HepG2 (cell line): Measurements from ENCODE around the gene FAAP20. TPM values are rescaled to one million over a fixed set of nuclear protein-coding genes. Genes with fewer than 3 reads are reported as not detected.
A peak's percentile ranks its signal among the peaks of the same experiment; 100 is the strongest.

Experiments used
- ARNT2 ChIP-seq: sonication (generic); formaldehyde crosslinking; IDR thresholded peaks from 2 replicates; pipeline ENCODE4 v1.8.0; 2022; ENCODE audit warnings: mild to moderate bottlenecking, low read depth, missing genetic modification reagents, moderate library complexity
- FOSL1 ChIP-seq: sonication (generic); formaldehyde crosslinking; IDR thresholded peaks from 2 replicates; pipeline ENCODE4 v1.9.0; 2021; ENCODE audit warnings: missing genetic modification reagents, borderline replicate concordance
- NCOA5 ChIP-seq: sonication (generic); formaldehyde crosslinking; IDR thresholded peaks from 2 replicates; pipeline ENCODE4 v1.4.0; 2020; ENCODE audit warnings: missing genetic modification reagents
- PHF5A ChIP-seq: IDR thresholded peaks from one replicate; pipeline ENCODE4 v1.6.1; 2018; ENCODE audit warnings: low read depth, missing genetic modification reagents; ENCODE audit not compliant: unreplicated experiment
- RBM39 ChIP-seq: fragments of 200-400 bp; formaldehyde crosslinking; IDR thresholded peaks from one replicate; pipeline ENCODE4 v1.6.1; 2018; ENCODE audit warnings: antibody characterized with exemption, mild to moderate bottlenecking, low read depth, low read length; ENCODE audit not compliant: poor library complexity, severe bottlenecking
- SYNCRIP ChIP-seq: fragments of 200-400 bp; formaldehyde crosslinking; IDR thresholded peaks from 2 replicates; pipeline ENCODE4 v1.6.1; 2018; ENCODE audit warnings: mild to moderate bottlenecking, low read depth, low read length; ENCODE audit not compliant: insufficient read depth
- ZNF143 ChIP-seq: sonication (generic); formaldehyde crosslinking; IDR thresholded peaks from 2 replicates; pipeline ENCODE4 v1.4.0; 2020; ENCODE audit warnings: missing genetic modification reagents
- ZNF333 ChIP-seq: sonication (generic); formaldehyde crosslinking; IDR thresholded peaks from 2 replicates; pipeline ENCODE4 v1.4.0; 2020; ENCODE audit warnings: mild to moderate bottlenecking, missing genetic modification reagents, borderline replicate concordance
- ZNF572 ChIP-seq: sonication (generic); formaldehyde crosslinking; IDR thresholded peaks from 2 replicates; pipeline ENCODE4 v1.5.1; 2020; ENCODE audit warnings: mild to moderate bottlenecking, missing genetic modification reagents
- ZNF598 ChIP-seq: sonication (generic); formaldehyde crosslinking; IDR thresholded peaks from 2 replicates; pipeline ENCODE4 v1.5.1; 2020; ENCODE audit warnings: mild to moderate bottlenecking, missing genetic modification reagents, borderline replicate concordance
- ZNF619 ChIP-seq: sonication (generic); formaldehyde crosslinking; IDR thresholded peaks from 2 replicates; pipeline ENCODE4 v1.4.0; 2020; ENCODE audit warnings: mild to moderate bottlenecking, missing genetic modification reagents
- ZNF816 ChIP-seq: sonication (generic); formaldehyde crosslinking; IDR thresholded peaks from 2 replicates; pipeline ENCODE4 v1.8.0; 2022; ENCODE audit warnings: missing genetic modification reagents, mild to moderate bottlenecking, borderline replicate concordance
- polyA plus RNA-seq, 8 experiments: library from polyadenylated mRNA; depleted of rRNA in 3 of 8; stranded (reverse) in 7 of 8; unstranded in 1 of 8; fragments of >200 nt; fragmentation: Illumina TruSeq in 4 of 8; extraction: Trizol in 4 of 8; gene quantifications; 2 replicates each; pipeline versions ENCODE4 v1.2.1 to v1.2.3, GENCODE V29; 2011 to 2016; ENCODE audit warnings: low read depth in 4 of 8, missing spikeins in 1 of 8, mixed read lengths in 1 of 8; ENCODE audit not compliant: insufficient read depth in 1 of 8
- total RNA-seq, 5 experiments: library from RNA; depleted of rRNA; stranded (reverse); fragments of >200 nt; fragmentation: Illumina TruSeq; extraction: Trizol; gene quantifications; 2 replicates each; pipeline ENCODE4 v1.2.3, GENCODE V29; 2016; ENCODE audit warnings: low read depth in 1 of 5
- TF ChIP-seq, protein P1 (sequence below): IDR thresholded peaks from 2 replicates; pipeline ENCODE4 v1.6.1; 2016
- TF ChIP-seq, protein P2 (sequence below): IDR thresholded peaks from 2 replicates; pipeline ENCODE4 v1.6.1; 2012; ENCODE audit warnings: inconsistent platforms
- TF ChIP-seq, protein P3 (sequence below): sonication (generic); formaldehyde crosslinking; IDR thresholded peaks from 2 replicates; pipeline ENCODE4 v1.4.0; 2020; ENCODE audit warnings: missing genetic modification reagents
- TF ChIP-seq, protein P4 (sequence below): sonication (generic); formaldehyde crosslinking; IDR thresholded peaks from 2 replicates; pipeline ENCODE4 v1.8.0; 2022; ENCODE audit warnings: missing genetic modification reagents, mild to moderate bottlenecking, moderate library complexity, borderline replicate concordance
- TF ChIP-seq, protein P5 (sequence below): sonication (generic); formaldehyde crosslinking; IDR thresholded peaks from 2 replicates; pipeline ENCODE4 v1.5.0; 2020; ENCODE audit warnings: missing genetic modification reagents, mild to moderate bottlenecking, borderline replicate concordance

FAAP20 gene
- total and polyA plus RNA-seq, 2 of the 13 experiments (the other 11 are each of a cell fraction or from before 2014, with no cell fraction given) = 9.6 to 10.8 TPM

DNA sequence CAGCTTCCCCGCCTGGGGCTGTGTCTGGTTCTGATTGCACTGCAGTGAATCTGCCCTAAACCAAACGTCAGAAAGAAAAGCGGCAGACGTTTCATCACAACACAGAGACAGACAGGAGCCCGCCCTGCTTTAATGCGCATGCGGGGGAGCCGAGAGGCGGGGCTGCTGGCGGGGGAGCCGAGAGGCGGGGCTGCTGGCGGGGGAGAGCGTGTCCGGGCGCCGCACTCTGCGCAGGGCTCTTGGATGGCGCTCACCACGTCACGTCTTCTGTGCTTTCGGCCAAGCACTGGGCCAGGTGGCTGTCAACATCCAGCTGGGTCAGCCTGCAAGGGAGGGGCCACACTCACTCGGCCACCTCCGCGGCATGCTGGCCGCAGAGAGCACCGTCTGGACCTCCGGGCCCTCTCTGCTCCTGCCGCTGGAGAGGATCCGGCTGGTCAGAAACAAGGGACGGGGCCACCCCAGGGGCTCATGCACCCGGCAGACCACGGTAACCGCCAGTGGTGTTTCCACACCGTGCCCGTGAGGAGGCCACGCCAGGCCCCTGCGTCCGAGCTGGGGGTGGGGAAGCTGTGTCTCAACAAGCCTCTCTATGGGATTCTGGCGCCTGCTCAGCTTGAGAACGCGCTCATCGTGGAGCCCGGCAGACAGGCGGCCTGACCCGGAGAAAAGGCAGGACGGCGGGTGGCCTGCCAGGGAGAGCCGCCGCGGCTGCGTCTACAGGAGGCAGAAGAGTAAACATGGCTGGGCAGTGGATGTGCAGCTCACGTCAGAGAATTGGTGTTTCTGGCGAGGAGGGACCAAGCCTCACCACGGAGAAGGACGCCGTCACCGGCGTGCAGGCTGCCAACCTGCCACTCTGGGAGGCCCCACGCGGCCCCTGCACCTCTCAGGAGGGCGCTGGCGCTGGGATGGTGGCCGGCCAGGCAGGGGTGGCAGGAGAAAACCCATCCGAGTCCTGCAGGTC, 4.8 kb downstream of the FAAP20 start (continued):
- TF ChIP-seq ZNF816 (CRISPR knock-in tag) (no peak; the same call in 1 of the 2 replicates), ZNF333 (CRISPR knock-in tag) (no peak), ZNF598 (CRISPR knock-in tag) (no peak), FOSL1 (CRISPR knock-in tag) (no peak), ZNF619 (0 out of 2 replicates have a peak, but pooled peaks have one; percentile 45), ZNF572 (CRISPR knock-in tag) (no peak), ZNF143 (CRISPR knock-in tag) (peak; percentile 5; the same call in 1 of the 2 replicates), RBM39 (no peak), NCOA5 (no peak), PHF5A (CRISPR knock-in tag) (no peak), SYNCRIP (no peak), ARNT2 (CRISPR knock-in tag) (peak; percentile 64; the same call in 1 of the 2 replicates)
- TF ChIP-seq, protein P1, sequence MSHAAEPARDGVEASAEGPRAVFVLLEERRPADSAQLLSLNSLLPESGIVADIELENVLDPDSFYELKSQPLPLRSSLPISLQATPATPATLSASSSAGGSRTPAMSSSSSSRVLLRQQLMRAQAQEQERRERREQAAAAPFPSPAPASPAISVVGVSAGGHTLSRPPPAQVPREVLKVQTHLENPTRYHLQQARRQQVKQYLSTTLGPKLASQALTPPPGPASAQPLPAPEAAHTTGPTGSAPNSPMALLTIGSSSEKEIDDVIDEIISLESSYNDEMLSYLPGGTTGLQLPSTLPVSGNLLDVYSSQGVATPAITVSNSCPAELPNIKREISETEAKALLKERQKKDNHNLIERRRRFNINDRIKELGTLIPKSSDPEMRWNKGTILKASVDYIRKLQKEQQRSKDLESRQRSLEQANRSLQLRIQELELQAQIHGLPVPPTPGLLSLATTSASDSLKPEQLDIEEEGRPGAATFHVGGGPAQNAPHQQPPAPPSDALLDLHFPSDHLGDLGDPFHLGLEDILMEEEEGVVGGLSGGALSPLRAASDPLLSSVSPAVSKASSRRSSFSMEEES = peak; percentile 19
- TF ChIP-seq, protein P2, sequence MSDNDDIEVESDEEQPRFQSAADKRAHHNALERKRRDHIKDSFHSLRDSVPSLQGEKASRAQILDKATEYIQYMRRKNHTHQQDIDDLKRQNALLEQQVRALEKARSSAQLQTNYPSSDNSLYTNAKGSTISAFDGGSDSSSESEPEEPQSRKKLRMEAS = peak; percentile 81
- TF ChIP-seq, protein P3, sequence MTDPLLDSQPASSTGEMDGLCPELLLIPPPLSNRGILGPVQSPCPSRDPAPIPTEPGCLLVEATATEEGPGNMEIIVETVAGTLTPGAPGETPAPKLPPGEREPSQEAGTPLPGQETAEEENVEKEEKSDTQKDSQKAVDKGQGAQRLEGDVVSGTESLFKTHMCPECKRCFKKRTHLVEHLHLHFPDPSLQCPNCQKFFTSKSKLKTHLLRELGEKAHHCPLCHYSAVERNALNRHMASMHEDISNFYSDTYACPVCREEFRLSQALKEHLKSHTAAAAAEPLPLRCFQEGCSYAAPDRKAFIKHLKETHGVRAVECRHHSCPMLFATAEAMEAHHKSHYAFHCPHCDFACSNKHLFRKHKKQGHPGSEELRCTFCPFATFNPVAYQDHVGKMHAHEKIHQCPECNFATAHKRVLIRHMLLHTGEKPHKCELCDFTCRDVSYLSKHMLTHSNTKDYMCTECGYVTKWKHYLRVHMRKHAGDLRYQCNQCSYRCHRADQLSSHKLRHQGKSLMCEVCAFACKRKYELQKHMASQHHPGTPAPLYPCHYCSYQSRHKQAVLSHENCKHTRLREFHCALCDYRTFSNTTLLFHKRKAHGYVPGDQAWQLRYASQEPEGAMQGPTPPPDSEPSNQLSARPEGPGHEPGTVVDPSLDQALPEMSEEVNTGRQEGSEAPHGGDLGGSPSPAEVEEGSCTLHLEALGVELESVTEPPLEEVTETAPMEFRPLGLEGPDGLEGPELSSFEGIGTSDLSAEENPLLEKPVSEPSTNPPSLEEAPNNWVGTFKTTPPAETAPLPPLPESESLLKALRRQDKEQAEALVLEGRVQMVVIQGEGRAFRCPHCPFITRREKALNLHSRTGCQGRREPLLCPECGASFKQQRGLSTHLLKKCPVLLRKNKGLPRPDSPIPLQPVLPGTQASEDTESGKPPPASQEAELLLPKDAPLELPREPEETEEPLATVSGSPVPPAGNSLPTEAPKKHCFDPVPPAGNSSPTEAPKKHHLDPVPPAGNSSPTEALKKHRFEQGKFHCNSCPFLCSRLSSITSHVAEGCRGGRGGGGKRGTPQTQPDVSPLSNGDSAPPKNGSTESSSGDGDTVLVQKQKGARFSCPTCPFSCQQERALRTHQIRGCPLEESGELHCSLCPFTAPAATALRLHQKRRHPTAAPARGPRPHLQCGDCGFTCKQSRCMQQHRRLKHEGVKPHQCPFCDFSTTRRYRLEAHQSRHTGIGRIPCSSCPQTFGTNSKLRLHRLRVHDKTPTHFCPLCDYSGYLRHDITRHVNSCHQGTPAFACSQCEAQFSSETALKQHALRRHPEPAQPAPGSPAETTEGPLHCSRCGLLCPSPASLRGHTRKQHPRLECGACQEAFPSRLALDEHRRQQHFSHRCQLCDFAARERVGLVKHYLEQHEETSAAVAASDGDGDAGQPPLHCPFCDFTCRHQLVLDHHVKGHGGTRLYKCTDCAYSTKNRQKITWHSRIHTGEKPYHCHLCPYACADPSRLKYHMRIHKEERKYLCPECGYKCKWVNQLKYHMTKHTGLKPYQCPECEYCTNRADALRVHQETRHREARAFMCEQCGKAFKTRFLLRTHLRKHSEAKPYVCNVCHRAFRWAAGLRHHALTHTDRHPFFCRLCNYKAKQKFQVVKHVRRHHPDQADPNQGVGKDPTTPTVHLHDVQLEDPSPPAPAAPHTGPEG (CRISPR knock-in tag) = no peak; the same call in 1 of the 2 replicates
- TF ChIP-seq, protein P4, sequence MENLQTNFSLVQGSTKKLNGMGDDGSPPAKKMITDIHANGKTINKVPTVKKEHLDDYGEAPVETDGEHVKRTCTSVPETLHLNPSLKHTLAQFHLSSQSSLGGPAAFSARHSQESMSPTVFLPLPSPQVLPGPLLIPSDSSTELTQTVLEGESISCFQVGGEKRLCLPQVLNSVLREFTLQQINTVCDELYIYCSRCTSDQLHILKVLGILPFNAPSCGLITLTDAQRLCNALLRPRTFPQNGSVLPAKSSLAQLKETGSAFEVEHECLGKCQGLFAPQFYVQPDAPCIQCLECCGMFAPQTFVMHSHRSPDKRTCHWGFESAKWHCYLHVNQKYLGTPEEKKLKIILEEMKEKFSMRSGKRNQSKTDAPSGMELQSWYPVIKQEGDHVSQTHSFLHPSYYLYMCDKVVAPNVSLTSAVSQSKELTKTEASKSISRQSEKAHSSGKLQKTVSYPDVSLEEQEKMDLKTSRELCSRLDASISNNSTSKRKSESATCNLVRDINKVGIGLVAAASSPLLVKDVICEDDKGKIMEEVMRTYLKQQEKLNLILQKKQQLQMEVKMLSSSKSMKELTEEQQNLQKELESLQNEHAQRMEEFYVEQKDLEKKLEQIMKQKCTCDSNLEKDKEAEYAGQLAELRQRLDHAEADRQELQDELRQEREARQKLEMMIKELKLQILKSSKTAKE (CRISPR knock-in tag) = no peak; the same call in 1 of the 2 replicates
- TF ChIP-seq, protein P5, sequence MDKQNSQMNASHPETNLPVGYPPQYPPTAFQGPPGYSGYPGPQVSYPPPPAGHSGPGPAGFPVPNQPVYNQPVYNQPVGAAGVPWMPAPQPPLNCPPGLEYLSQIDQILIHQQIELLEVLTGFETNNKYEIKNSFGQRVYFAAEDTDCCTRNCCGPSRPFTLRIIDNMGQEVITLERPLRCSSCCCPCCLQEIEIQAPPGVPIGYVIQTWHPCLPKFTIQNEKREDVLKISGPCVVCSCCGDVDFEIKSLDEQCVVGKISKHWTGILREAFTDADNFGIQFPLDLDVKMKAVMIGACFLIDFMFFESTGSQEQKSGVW (CRISPR knock-in tag) = no peak
